MM.1S (cell line): ENCODE results near the gene GDPD3.

ENCODE experiments used
- DNase-seq: peaks from one replicate; pipeline ENCODE4 v3.0.0-alpha.2; 2015
- H2AFZ ChIP-seq: fragments of 300-600 bp; sonication (generic); 2 replicates; pipeline ENCODE4 v1.6.0; 2016; ENCODE audit warnings: antibody characterized with exemption, low read length
- H3F3A ChIP-seq: fragments of 300-600 bp; sonication (generic); 2 replicates; pipeline ENCODE4 v1.6.1; 2016; ENCODE audit warnings: mild to moderate bottlenecking, antibody characterized with exemption, low read length, moderate library complexity, mixed read lengths; ENCODE audit not compliant: insufficient read depth
- H3K27ac ChIP-seq: fragments of 300-600 bp; sonication (generic); 2 replicates; pipeline ENCODE4 v1.5.1; 2016; ENCODE audit warnings: mild to moderate bottlenecking, low read length
- H3K27me3 ChIP-seq: fragments of 300-600 bp; sonication (generic); replicated peaks from 2 replicates; pipeline ENCODE4 v1.6.0; 2016; ENCODE audit warnings: low read length; ENCODE audit not compliant: insufficient read depth
- H3K36me3 ChIP-seq: fragments of 300-600 bp; sonication (generic); replicated peaks from 2 replicates; pipeline ENCODE4 v1.6.1; 2016; ENCODE audit warnings: mild to moderate bottlenecking, low read length, mixed read lengths; ENCODE audit not compliant: insufficient read depth
- H3K4me1 ChIP-seq: fragments of 300-600 bp; sonication (generic); 2 replicates; pipeline ENCODE4 v1.6.1; 2016; ENCODE audit warnings: low read length, mixed read lengths
- H3K4me2 ChIP-seq: fragments of 300-600 bp; sonication (generic); 2 replicates; pipeline ENCODE4 v1.6.0; 2016; ENCODE audit warnings: low read depth, low read length
- H3K4me3 ChIP-seq: fragments of 300-600 bp; sonication (generic); 2 replicates; pipeline ENCODE4 v1.5.1; 2016; ENCODE audit warnings: low read length, mixed read lengths
- H3K79me2 ChIP-seq: fragments of 300-600 bp; sonication (generic); 2 replicates; pipeline ENCODE4 v1.6.1; 2016; ENCODE audit warnings: mixed run types, low read length, mixed read lengths
- H3K9ac ChIP-seq: fragments of 300-600 bp; sonication (generic); 2 replicates; pipeline ENCODE4 v1.6.1; 2016; ENCODE audit warnings: low read length, mixed read lengths
- H3K9me2 ChIP-seq: fragments of 300-600 bp; sonication (generic); replicated peaks from 2 replicates; pipeline ENCODE4 v1.6.1; 2016; ENCODE audit warnings: mild to moderate bottlenecking, low read length, mixed read lengths; ENCODE audit not compliant: insufficient read depth
- H3K9me3 ChIP-seq: fragments of 300-600 bp; sonication (generic); replicated peaks from 2 replicates; pipeline ENCODE4 v1.6.1; 2016; ENCODE audit warnings: mild to moderate bottlenecking, low read length, mixed read lengths; ENCODE audit not compliant: insufficient read depth
- H4K20me1 ChIP-seq: fragments of 300-600 bp; sonication (generic); 2 replicates; pipeline ENCODE4 v1.6.1; 2016; ENCODE audit warnings: mild to moderate bottlenecking, low read length, moderate library complexity, mixed read lengths; ENCODE audit not compliant: insufficient read depth
- EZH2 ChIP-seq: fragments of 300-600 bp; sonication (generic); optimal IDR thresholded peaks from 2 replicates; pipeline ENCODE3; 2017; ENCODE audit warnings: low read depth, mild to moderate bottlenecking, antibody characterized with exemption, low read length, mixed read lengths
- EZH2phosphoT487 ChIP-seq: fragments of 300-600 bp; sonication (generic); IDR thresholded peaks from 2 replicates; pipeline ENCODE4 v1.6.1; 2018; ENCODE audit warnings: antibody characterized with exemption, low read length
- TF ChIP-seq, protein P1 (sequence below): fragments of 300-600 bp; sonication (generic); IDR thresholded peaks from 2 replicates; pipeline ENCODE4 v1.5.1; 2016; ENCODE audit warnings: antibody characterized with exemption, low read length, mixed read lengths

GDPD3 gene

DNA sequence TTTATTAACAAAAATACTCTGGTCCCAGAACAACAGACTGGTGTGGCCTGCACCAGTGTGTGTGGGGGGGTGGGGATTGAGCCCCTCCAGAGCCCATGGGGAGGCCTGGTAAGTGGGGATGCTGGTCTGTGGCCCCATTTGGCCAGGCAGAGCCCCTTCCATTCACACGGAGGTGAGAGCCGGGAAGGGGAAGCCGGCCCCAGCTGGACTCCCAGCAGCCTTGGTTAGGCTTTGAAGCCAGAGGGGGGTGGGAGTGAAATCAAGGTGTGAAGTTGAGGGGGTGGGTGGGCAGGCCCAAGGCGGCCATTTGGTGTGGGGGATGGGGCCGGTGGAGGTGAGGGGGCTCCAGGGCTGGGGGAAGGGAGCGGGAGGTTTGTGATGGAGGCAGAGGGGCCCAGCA, 27.5 kb downstream of the GDPD3 start:
- Histone ChIP-seq H3K4me2 (no peak overlapping the region), H3K79me2 (peaks cover 5% of the 10 kb centered on the region), H4K20me1 (no peaks in the 10 kb centered on the region), H3K36me3 (0 out of 2 replicates have a peak, but pooled peaks cover 6% of the 10 kb centered on the region), H3F3A (no peaks in the 10 kb centered on the region; the same call in 1 of the 2 replicates), H3K9ac (no peak overlapping the region), H3K27me3 (no peaks in the 10 kb centered on the region), H2AFZ (no peak overlapping the region), H3K9me2 (no peaks in the 10 kb centered on the region), H3K27ac (no peak overlapping the region), H3K9me3 (no peaks in the 10 kb centered on the region), H3K4me3 (no peak overlapping the region), H3K4me1 (no peaks in the 10 kb centered on the region)
- TF ChIP-seq, protein P1, sequence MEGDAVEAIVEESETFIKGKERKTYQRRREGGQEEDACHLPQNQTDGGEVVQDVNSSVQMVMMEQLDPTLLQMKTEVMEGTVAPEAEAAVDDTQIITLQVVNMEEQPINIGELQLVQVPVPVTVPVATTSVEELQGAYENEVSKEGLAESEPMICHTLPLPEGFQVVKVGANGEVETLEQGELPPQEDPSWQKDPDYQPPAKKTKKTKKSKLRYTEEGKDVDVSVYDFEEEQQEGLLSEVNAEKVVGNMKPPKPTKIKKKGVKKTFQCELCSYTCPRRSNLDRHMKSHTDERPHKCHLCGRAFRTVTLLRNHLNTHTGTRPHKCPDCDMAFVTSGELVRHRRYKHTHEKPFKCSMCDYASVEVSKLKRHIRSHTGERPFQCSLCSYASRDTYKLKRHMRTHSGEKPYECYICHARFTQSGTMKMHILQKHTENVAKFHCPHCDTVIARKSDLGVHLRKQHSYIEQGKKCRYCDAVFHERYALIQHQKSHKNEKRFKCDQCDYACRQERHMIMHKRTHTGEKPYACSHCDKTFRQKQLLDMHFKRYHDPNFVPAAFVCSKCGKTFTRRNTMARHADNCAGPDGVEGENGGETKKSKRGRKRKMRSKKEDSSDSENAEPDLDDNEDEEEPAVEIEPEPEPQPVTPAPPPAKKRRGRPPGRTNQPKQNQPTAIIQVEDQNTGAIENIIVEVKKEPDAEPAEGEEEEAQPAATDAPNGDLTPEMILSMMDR = no peak
- TF ChIP-seq EZH2 = no peak
- TF ChIP-seq EZH2phosphoT487 = no peak
- DNase-seq = no peak

DNA sequence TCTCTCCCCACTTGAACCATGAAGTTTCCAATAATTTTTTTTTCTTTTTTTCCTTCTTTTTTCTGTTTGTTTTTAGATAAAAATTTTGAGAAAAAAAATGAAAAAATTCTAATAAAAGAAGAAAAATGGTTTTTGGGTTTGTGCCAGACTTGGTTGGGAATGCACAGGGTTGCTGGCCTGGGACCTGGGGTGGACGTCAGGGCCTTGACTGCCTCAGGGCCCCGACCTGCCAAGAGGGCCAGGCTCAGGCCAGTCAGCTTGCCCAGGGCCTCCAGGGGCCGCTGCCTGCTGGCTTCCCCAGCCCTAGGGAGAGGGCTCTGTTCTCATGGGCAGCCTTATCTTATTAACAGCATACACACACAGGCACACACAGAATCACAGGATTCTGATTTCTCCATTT, 28.1 kb downstream of the GDPD3 start:
- Histone ChIP-seq H3K9ac (no peak overlapping the region), H3K9me2 (no peaks in the 10 kb centered on the region), H3K4me2 (no peak overlapping the region), H3K4me1 (no peaks in the 10 kb centered on the region), H2AFZ (no peak overlapping the region), H3K79me2 (peaks cover 8% of the 10 kb centered on the region), H3K27ac (no peak overlapping the region), H3K27me3 (no peaks in the 10 kb centered on the region), H3K4me3 (no peak overlapping the region), H3F3A (no peaks in the 10 kb centered on the region; the same call in 1 of the 2 replicates), H3K36me3 (0 out of 2 replicates have a peak, but pooled peaks cover 8% of the 10 kb centered on the region), H4K20me1 (no peaks in the 10 kb centered on the region), H3K9me3 (no peaks in the 10 kb centered on the region)
- TF ChIP-seq EZH2phosphoT487 = no peak
- no peak for TF ChIP-seq EZH2
- TF ChIP-seq, protein P1 = no peak
- DNase-seq = no peak

DNA sequence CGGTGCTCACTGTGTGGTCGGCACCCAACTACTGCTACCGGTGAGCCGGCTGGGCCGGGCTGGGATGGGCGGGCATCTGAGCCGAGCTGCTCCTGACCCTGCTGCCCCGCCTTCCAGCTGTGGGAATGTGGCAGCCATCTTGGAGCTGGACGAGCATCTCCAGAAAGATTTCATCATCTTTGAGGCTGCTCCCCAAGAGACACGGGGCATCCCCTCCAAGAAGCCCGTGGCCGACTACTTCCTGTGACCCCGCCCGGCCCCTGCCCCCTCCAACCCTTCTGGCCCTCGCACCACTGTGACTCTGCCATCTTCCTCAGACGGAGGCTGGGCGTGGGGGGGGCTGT, 28.5 kb downstream of the GDPD3 start:
- no peak for TF ChIP-seq EZH2phosphoT487
- TF ChIP-seq EZH2 = no peak
- TF ChIP-seq, protein P1 = no peak
- 0 out of 2 replicates have a peak, but pooled peaks cover 8% of the 10 kb centered on the region for H3K36me3 ChIP-seq
- H3K9me3 ChIP-seq = no peaks in the 10 kb centered on the region
- H3K9me2 ChIP-seq = no peaks in the 10 kb centered on the region
- DNase-seq = no peak
- H3K9ac ChIP-seq = no peak overlapping the region
- no peak overlapping the region for H3K27ac ChIP-seq
- no peaks in the 10 kb centered on the region for H4K20me1 ChIP-seq
- no peak overlapping the region for H3K4me2 ChIP-seq
- H3K4me3 ChIP-seq = no peak overlapping the region
- no peaks in the 10 kb centered on the region; the same call in 1 of the 2 replicates for H3F3A ChIP-seq
- no peaks in the 10 kb centered on the region for H3K4me1 ChIP-seq
- H3K79me2 ChIP-seq = peaks cover 13% of the 10 kb centered on the region
- H3K27me3 ChIP-seq = no peaks in the 10 kb centered on the region
- H2AFZ ChIP-seq = no peak overlapping the region
